Cardiac fibroblast (primary cell): ENCODE results near the gene GRIK5.

ENCODE experiments used
- DNase-seq, 2 donors: peaks; one replicate each; pipeline versions ENCODE4 v3.0.0 to v3.0.0-alpha.2; 2010; ENCODE audit warnings: low read depth in 2 of 2
- H3K4me3 ChIP-seq, 2 donors: replicated peaks in 1 of 2; 1 replicate in 1 of 2; 2 replicates in 1 of 2; pipeline ENCODE4 v1.5.1; 2011; ENCODE audit warnings: low read depth in 2 of 2, low read length in 2 of 2, mild to moderate bottlenecking in 2 of 2, moderate library complexity in 1 of 2
- TF ChIP-seq, protein P1 (sequence below): IDR thresholded peaks from one replicate; pipeline ENCODE4 v1.5.1; 2011; ENCODE audit warnings: low read depth, mild to moderate bottlenecking, low read length, inconsistent platforms

Gene GRIK5

DNA sequence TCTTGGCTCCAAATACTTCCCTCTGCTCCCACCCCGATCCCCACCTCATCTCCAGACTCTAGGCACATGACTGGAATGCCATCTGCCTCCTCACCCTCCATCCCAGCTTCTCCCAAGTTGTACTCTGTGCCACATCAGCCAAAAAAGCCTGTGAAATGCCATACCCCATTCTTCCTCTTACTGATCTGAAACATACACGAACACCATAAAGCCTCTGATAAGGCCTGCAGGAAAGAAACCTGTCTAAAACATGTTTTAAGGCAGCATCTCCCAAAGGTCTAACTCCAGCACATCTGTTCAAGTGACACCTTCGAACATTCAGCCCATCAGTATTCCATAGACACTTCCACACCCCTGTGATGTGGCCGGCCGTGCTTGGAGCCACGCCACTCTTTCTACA is 5.6 kb downstream of the GRIK5 start:
- no peak overlapping the region for H3K4me3 ChIP-seq
- TF ChIP-seq, protein P1, sequence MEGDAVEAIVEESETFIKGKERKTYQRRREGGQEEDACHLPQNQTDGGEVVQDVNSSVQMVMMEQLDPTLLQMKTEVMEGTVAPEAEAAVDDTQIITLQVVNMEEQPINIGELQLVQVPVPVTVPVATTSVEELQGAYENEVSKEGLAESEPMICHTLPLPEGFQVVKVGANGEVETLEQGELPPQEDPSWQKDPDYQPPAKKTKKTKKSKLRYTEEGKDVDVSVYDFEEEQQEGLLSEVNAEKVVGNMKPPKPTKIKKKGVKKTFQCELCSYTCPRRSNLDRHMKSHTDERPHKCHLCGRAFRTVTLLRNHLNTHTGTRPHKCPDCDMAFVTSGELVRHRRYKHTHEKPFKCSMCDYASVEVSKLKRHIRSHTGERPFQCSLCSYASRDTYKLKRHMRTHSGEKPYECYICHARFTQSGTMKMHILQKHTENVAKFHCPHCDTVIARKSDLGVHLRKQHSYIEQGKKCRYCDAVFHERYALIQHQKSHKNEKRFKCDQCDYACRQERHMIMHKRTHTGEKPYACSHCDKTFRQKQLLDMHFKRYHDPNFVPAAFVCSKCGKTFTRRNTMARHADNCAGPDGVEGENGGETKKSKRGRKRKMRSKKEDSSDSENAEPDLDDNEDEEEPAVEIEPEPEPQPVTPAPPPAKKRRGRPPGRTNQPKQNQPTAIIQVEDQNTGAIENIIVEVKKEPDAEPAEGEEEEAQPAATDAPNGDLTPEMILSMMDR: no peak
- no peak for DNase-seq

DNA sequence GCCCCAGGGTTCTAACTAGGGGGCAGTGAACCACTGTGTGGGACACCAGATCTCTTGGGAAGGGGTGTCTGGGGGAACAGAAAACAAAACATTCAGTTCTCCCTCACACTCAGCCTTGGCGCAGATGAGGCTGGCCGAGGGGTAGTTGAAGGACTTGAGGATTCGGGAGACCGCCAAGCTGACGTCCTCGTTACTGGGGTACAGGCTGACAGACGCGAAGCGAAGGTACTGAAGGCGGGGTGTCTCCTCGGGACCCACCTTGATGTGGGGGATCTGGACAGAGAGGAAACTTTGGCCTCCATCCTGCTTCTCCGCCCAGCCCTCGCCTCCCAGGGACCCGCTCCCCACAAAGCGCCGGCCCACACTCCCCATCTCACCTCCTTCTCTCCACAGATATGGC is 7.6 kb downstream of the GRIK5 start:
- DNase-seq: no peak
- H3K4me3 ChIP-seq: no peak overlapping the region
- TF ChIP-seq, protein P1: no peak

DNA sequence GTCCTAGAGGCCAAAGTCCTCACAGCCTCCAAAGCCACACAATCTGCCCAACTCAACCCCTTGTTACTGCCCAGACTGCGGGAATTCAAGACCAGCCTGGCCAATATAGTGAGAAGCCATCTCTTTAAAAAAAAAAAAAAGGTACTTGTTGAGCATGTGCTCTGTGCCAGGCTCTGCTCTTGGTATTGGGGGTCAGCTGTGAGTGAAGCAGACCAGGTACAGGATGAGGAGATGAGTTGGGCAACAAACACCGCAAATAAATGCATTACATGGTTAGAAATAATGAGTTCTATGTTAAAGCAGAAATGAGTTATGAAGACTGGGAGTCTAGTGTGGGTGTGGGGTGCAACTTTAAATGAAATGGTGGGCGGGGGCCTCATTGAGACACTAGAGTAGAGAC is 9.9 kb downstream of the GRIK5 start:
- H3K4me3 ChIP-seq: no peak overlapping the region
- DNase-seq: no peak

DNA sequence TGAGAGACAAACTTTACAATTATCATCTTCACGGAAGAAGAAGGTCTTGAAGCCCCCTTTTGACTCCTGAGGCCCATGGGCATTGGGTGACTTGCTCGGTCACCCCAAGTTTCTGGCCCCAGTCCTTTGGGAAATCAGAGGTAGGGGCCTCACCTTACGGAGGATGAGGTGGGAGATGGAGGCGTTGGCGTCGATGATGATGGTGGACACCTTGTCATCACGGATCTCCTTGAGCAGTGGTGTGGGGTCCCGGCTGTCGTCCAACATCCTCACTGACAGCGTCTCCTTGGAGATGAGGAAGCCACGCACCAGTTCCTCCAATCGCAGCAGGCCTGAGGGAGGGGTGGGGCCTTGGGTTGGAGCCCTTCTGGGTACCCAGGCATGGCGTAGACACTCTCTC is 10.8 kb downstream of the GRIK5 start:
- no peak overlapping the region for H3K4me3 ChIP-seq
- DNase-seq: no peak
- TF ChIP-seq, protein P1: no peak

More for the DNA sequence above, 9.9 kb downstream of the GRIK5 start:
- TF ChIP-seq, protein P1: no peak

DNA sequence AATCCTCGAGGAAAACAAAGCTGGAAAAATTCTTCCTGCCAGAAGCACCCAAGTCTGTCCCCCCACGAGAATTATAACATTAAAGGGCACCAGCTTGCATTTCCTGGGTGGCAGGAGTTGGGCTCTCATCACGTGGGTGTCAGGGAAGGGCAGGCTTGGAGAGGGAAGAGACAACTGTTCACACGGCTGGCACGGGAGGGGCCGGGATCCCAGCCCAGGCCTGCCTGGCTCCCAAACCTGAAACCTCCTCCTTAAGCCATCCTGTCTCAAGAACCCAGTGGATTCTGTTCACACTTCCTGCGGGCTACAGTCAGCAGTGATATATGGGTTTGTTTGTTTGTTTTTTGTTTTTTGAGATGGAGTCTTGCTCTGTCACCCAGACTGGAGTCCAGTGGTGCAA is 12.2 kb downstream of the GRIK5 start:
- no peak overlapping the region for H3K4me3 ChIP-seq
- TF ChIP-seq, protein P1: no peak
- DNase-seq: no peak

DNA sequence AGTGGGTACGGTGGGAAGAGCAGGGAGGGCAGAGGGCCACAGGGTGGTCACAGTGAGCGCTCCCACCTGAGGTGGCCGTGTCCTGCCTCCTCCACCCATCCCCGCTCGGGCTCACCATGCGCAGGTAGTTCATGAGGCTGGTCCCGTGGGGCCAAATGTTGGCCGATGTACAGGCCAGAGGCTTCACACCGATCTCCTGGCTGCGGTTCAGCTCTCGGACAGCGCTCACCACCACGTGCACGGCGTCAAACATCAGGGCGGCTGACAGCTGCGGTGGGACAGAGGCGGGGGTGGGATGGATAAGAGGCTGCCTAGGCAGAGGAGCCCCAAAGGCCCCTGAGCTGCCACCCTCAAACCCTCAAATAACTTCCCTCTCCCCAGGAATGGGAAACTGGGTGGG is 15.8 kb downstream of the GRIK5 start:
- TF ChIP-seq, protein P1: no peak
- no peak for DNase-seq
- H3K4me3 ChIP-seq: no peak overlapping the region
